OCI-LY1 (cell line): ENCODE data around the gene METTL4.

ENCODE experiments used
- H2AFZ ChIP-seq: fragments of 200-600 bp; sonication (generic), shearing (Covaris generic); 2 replicates; pipeline ENCODE4 v1.6.0; 2014; ENCODE audit warnings: antibody characterized with exemption, mild to moderate bottlenecking, low read length
- H3F3A ChIP-seq: fragments of 200-600 bp; sonication (generic), shearing (Covaris generic); 2 replicates; pipeline ENCODE4 v1.6.0; 2014; ENCODE audit warnings: mild to moderate bottlenecking, antibody characterized with exemption, low read length, moderate library complexity; ENCODE audit not compliant: insufficient read depth
- H3K27ac ChIP-seq: fragments of 200-600 bp; sonication (generic); 2 replicates; pipeline ENCODE4 v1.5.1; 2014; ENCODE audit warnings: low read length, mixed run types, mild to moderate bottlenecking, low read depth; ENCODE audit not compliant: poor library complexity, severe bottlenecking
- H3K27me3 ChIP-seq: fragments of 200-600 bp; sonication (generic); 2 replicates; pipeline ENCODE4 v1.6.0; 2014; ENCODE audit warnings: antibody characterized with exemption, mild to moderate bottlenecking, low read length, moderate library complexity; ENCODE audit not compliant: insufficient read depth
- H3K36me3 ChIP-seq: fragments of 200-600 bp; sonication (generic); 2 replicates; pipeline ENCODE4 v1.6.1; 2014; ENCODE audit warnings: mild to moderate bottlenecking, antibody characterized with exemption, low read length, moderate library complexity, mixed read lengths; ENCODE audit not compliant: insufficient read depth
- H3K4me1 ChIP-seq: fragments of 200-600 bp; sonication (generic); 2 replicates; pipeline ENCODE4 v1.5.1; 2014; ENCODE audit warnings: mild to moderate bottlenecking, low read length, moderate library complexity; ENCODE audit not compliant: insufficient read depth, severe bottlenecking
- H3K4me2 ChIP-seq: fragments of 200-600 bp; sonication (generic), shearing (Covaris generic); 2 replicates; pipeline ENCODE4 v1.6.1; 2014; ENCODE audit warnings: low read length
- H3K4me3 ChIP-seq: fragments of 200-600 bp; sonication (generic); 2 replicates; pipeline ENCODE4 v1.5.1; 2014; ENCODE audit warnings: low read length, low read depth, mild to moderate bottlenecking, mixed read lengths; ENCODE audit not compliant: poor library complexity, severe bottlenecking
- H3K79me2 ChIP-seq: fragments of 200-600 bp; shearing (Covaris generic); 2 replicates; pipeline ENCODE4 v1.6.1; 2016; ENCODE audit warnings: mixed run types, low read length, mixed read lengths; ENCODE audit not compliant: insufficient read depth
- H3K9ac ChIP-seq: fragments of 200-600 bp; sonication (generic), shearing (Covaris generic); 2 replicates; pipeline ENCODE4 v1.6.1; 2014; ENCODE audit warnings: mild to moderate bottlenecking, low read length, mixed read lengths
- H3K9me2 ChIP-seq: fragments of 200-600 bp; sonication (generic), shearing (Covaris generic); 2 replicates; pipeline ENCODE4 v1.6.1; 2014; ENCODE audit warnings: low read depth, mild to moderate bottlenecking, low read length, mixed read lengths
- H3K9me3 ChIP-seq: fragments of 200-600 bp; shearing (Covaris generic); 2 replicates; pipeline ENCODE4 v1.6.1; 2014; ENCODE audit warnings: low read length, mixed read lengths
- H4K20me1 ChIP-seq: fragments of 200-600 bp; sonication (generic), shearing (Covaris generic); 2 replicates; pipeline ENCODE4 v1.6.0; 2016; ENCODE audit warnings: mild to moderate bottlenecking, low read length; ENCODE audit not compliant: insufficient read depth
- CTCF ChIP-seq: fragments of 200-600 bp; sonication (generic), shearing (Covaris generic); IDR thresholded peaks from 2 replicates; pipeline ENCODE4 v1.5.1; 2017; ENCODE audit warnings: mild to moderate bottlenecking, antibody characterized with exemption, low read length, moderate library complexity, mixed read lengths
- EZH2 ChIP-seq: fragments of 200-600 bp; sonication (generic), shearing (Covaris generic); IDR thresholded peaks from 2 replicates; pipeline ENCODE4 v1.8.0; 2017; ENCODE audit warnings: borderline replicate concordance, mixed run types, mild to moderate bottlenecking, antibody characterized with exemption, low read length, moderate library complexity, mixed read lengths

METTL4 gene

GRCh38 chr18:2573408-2573807 is 2.1 kb upstream of the METTL4 start:
- H3K4me3 ChIP-seq = peak overlapping the region; percentile 96
- H3K36me3 ChIP-seq = peaks cover 38% of the 10 kb centered on the region
- peak overlapping the region; percentile 98 for H3K9ac ChIP-seq
- H3K4me2 ChIP-seq = peak overlapping the region; percentile 95
- H3K27ac ChIP-seq = no peak overlapping the region
- no peak for TF ChIP-seq EZH2
- no peak for TF ChIP-seq CTCF
- H3F3A ChIP-seq = no peaks in the 10 kb centered on the region
- peaks cover 38% of the 10 kb centered on the region for H3K79me2 ChIP-seq
- H3K4me1 ChIP-seq = peaks cover 37% of the 10 kb centered on the region
- H3K27me3 ChIP-seq = no peaks in the 10 kb centered on the region
- no peaks in the 10 kb centered on the region for H3K9me2 ChIP-seq
- H4K20me1 ChIP-seq = no peaks in the 10 kb centered on the region
- H2AFZ ChIP-seq = no peak overlapping the region
- no peaks in the 10 kb centered on the region for H3K9me3 ChIP-seq

GRCh38 chr18:2572892-2573291 is 1.6 kb upstream of the METTL4 start:
- H3K4me3 ChIP-seq = peak overlapping the region; percentile 96
- H3K4me1 ChIP-seq = peaks cover 37% of the 10 kb centered on the region
- no peaks in the 10 kb centered on the region for H3K27me3 ChIP-seq
- no peak overlapping the region for H2AFZ ChIP-seq
- H3K9ac ChIP-seq = peak overlapping the region; percentile 98
- peaks cover 38% of the 10 kb centered on the region for H3K79me2 ChIP-seq
- H3K27ac ChIP-seq = peak overlapping the region; percentile 77
- H3K4me2 ChIP-seq = peak overlapping the region; percentile 95
- TF ChIP-seq CTCF (no peak), EZH2 (no peak)
- peaks cover 33% of the 10 kb centered on the region for H3K36me3 ChIP-seq
- H3K9me3 ChIP-seq = no peaks in the 10 kb centered on the region
- H3K9me2 ChIP-seq = no peaks in the 10 kb centered on the region
- H4K20me1 ChIP-seq = no peaks in the 10 kb centered on the region
- no peaks in the 10 kb centered on the region for H3F3A ChIP-seq

- Histone ChIP-seq H3K9me2 (no peaks in the 10 kb centered on the region), H3K9ac (peak overlapping the region; percentile 98), H3K9me3 (no peaks in the 10 kb centered on the region), H3K27me3 (no peaks in the 10 kb centered on the region), H4K20me1 (no peaks in the 10 kb centered on the region), H3K4me1 (peaks cover 37% of the 10 kb centered on the region), H3K27ac (peak overlapping the region; percentile 77), H3K4me2 (peak overlapping the region; percentile 95), H3K36me3 (peaks cover 27% of the 10 kb centered on the region), H3K79me2 (peaks cover 38% of the 10 kb centered on the region), H3F3A (no peaks in the 10 kb centered on the region), H3K4me3 (peak overlapping the region; percentile 96), H2AFZ (no peak overlapping the region)
- TF ChIP-seq CTCF (no peak), EZH2 (no peak)
Observed at GRCh38 chr18:2572171-2572569, 865 bp upstream of the METTL4 start.
